Endothelial cell of umbilical vein (primary cell): ENCODE results near the gene PRSS57. TPM values are rescaled to one million over a fixed set of nuclear protein-coding genes. Genes with fewer than 3 reads are reported as not detected.

ENCODE experiments used
- BruUV-seq: library from RNA; stranded (reverse); fragments of 400-500 nt; replicated peaks from 2 replicates; lab custom pipeline; 2021; lab: Mats Ljungman, UMichigan
- CTCF ChIA-PET: fragments of 300-600, 350-600 bp; sonication (Branson Sonifier 250); formaldehyde crosslinking; loops from one replicate; lab custom pipeline; 2021; ENCODE audit warnings: antibody characterized with exemption, inconsistent platforms; lab: Charles Lee
- POLR2A ChIA-PET: fragments of 300-600, 350-600 bp; sonication (Branson Sonifier 250); formaldehyde crosslinking; loops from one replicate; lab custom pipeline; 2021; ENCODE audit warnings: antibody characterized with exemption, inconsistent platforms; lab: Charles Lee
- DNase-seq: peaks from one replicate; pipeline ENCODE4 v3.0.0-alpha.2; 2011; ENCODE audit warnings: low read depth, low spot score
- FAIRE-seq: peaks from 2 replicates; lab custom pipeline; 2011; peaks lifted over from hg19 to GRCh38; lab: Jason Lieb, UNC
- H2AFZ ChIP-seq: 2 replicates; pipeline ENCODE4 v1.6.0; 2012; ENCODE audit warnings: low read depth, low read length, control low read depth, inconsistent platforms
- H3K27ac ChIP-seq: 2 replicates; pipeline ENCODE4 v1.5.1; 2011; ENCODE audit warnings: low read depth, mild to moderate bottlenecking, control low read depth, low read length, moderate library complexity; ENCODE audit not compliant: insufficient read depth
- H3K27me3 ChIP-seq, 2 experiments: 2 replicates each; pipeline versions ENCODE4 v1.6.0 to v1.6.1; 2011; ENCODE audit warnings: low read length in 2 of 2, mixed read lengths in 1 of 2; ENCODE audit not compliant: control insufficient read depth in 2 of 2, insufficient read depth in 2 of 2
- H3K36me3 ChIP-seq, 2 experiments: 2 replicates in 1 of 2; 3 replicates in 1 of 2; pipeline ENCODE4 v1.5.1; 2011; ENCODE audit warnings: low read length in 2 of 2, mild to moderate bottlenecking in 1 of 2, moderate library complexity in 1 of 2; ENCODE audit not compliant: control insufficient read depth in 2 of 2, insufficient read depth in 2 of 2; ENCODE audit errors: extremely low read depth in 1 of 2
- H3K4me1 ChIP-seq: 3 replicates; pipeline ENCODE4 v1.5.1; 2011; ENCODE audit warnings: mild to moderate bottlenecking, low read length; ENCODE audit not compliant: control insufficient read depth, insufficient read depth; ENCODE audit errors: extremely low read depth
- H3K4me2 ChIP-seq: 2 replicates; pipeline ENCODE4 v1.6.1; 2011; ENCODE audit warnings: low read length, control low read depth, mixed read lengths; ENCODE audit not compliant: insufficient read depth
- H3K4me3 ChIP-seq, 3 experiments: fragments of 200-600 bp in 1 of 3; sonication (generic), shearing (Covaris generic) in 1 of 3; replicated peaks in 1 of 3; 2 replicates each; pipeline ENCODE4 v1.5.1; 2011 to 2016; ENCODE audit warnings: control low read depth in 3 of 3, low read length in 3 of 3, mild to moderate bottlenecking in 2 of 3, inconsistent platforms in 1 of 3, low read depth in 1 of 3, moderate library complexity in 1 of 3; ENCODE audit not compliant: insufficient read depth in 1 of 3
- H3K79me2 ChIP-seq: 2 replicates; pipeline ENCODE4 v1.6.0; 2012; ENCODE audit warnings: low read length, inconsistent platforms; ENCODE audit not compliant: control insufficient read depth, insufficient read depth
- H3K9ac ChIP-seq: replicated peaks from 2 replicates; pipeline ENCODE3; 2011; ENCODE audit warnings: low read length, control low read depth; ENCODE audit not compliant: insufficient read depth; ENCODE audit errors: extremely low read depth
- H3K9me1 ChIP-seq: replicated peaks from 3 replicates; pipeline ENCODE4 v1.6.0; 2011; ENCODE audit warnings: mild to moderate bottlenecking, low read length; ENCODE audit not compliant: control insufficient read depth, insufficient read depth; ENCODE audit errors: extremely low read depth
- H3K9me3 ChIP-seq: replicated peaks from 2 replicates; pipeline ENCODE4 v1.5.1; 2012; ENCODE audit warnings: low read length, inconsistent platforms; ENCODE audit not compliant: control insufficient read depth, insufficient read depth
- H4K20me1 ChIP-seq: replicated peaks from 2 replicates; pipeline ENCODE3; 2011; ENCODE audit warnings: mild to moderate bottlenecking, low read length; ENCODE audit not compliant: control insufficient read depth, insufficient read depth; ENCODE audit errors: extremely low read depth
- CTCF ChIP-seq, 2 donors: IDR thresholded peaks; 1 replicate in 1 of 2; 2 replicates in 1 of 2; pipeline ENCODE4 v1.5.1; 2011; ENCODE audit warnings: low read length in 2 of 2, mild to moderate bottlenecking in 2 of 2, moderate library complexity in 2 of 2, control low read depth in 1 of 2, inconsistent platforms in 1 of 2, low read depth in 1 of 2; ENCODE audit not compliant: insufficient read depth in 1 of 2; ENCODE audit errors: extremely low read depth in 1 of 2
- EZH2 ChIP-seq: IDR thresholded peaks from 2 replicates; pipeline ENCODE4 v1.6.1; 2012; ENCODE audit warnings: borderline replicate concordance, low read depth, mild to moderate bottlenecking, moderate library complexity, low read length, inconsistent platforms; ENCODE audit not compliant: severe bottlenecking
- FOS ChIP-seq: IDR thresholded peaks from 2 replicates; pipeline ENCODE4 v1.6.1; 2011; ENCODE audit warnings: mild to moderate bottlenecking, low read length, moderate library complexity, borderline replicate concordance; ENCODE audit not compliant: insufficient read depth
- GATA2 ChIP-seq: IDR thresholded peaks from 2 replicates; pipeline ENCODE4 v1.7.0; 2011; ENCODE audit warnings: low read depth, mild to moderate bottlenecking, moderate library complexity, mixed read lengths, low read length; ENCODE audit not compliant: insufficient read length, insufficient read depth
- JUN ChIP-seq: IDR thresholded peaks from 2 replicates; pipeline ENCODE4 v1.6.1; 2011; ENCODE audit warnings: borderline replicate concordance, low read depth; ENCODE audit not compliant: insufficient read length, insufficient read depth
- MYC ChIP-seq: IDR thresholded peaks from one replicate; pipeline ENCODE4 v1.6.1; 2011; ENCODE audit warnings: mild to moderate bottlenecking, low read depth, low read length
- POLR2A ChIP-seq: IDR thresholded peaks from 2 replicates; pipeline ENCODE4 v1.6.1; 2012; ENCODE audit warnings: low read depth, mild to moderate bottlenecking, control low read depth, low read length
- POLR2AphosphoS5 ChIP-seq: IDR thresholded peaks from 2 replicates; pipeline ENCODE4 v1.6.1; 2012; ENCODE audit warnings: low read depth, mild to moderate bottlenecking, control low read depth, low read length, moderate library complexity; ENCODE audit not compliant: insufficient read depth
- dilution Hi-C: fragments of 300-500 bp; cut with MboI; formaldehyde crosslinking; loops from one replicate; pipeline ENCODE4 v1.15.0; 2019; ENCODE audit warnings: low sequenced_read_pairs; ENCODE audit not compliant: extremely low pct_ligation_motif_present
- intact Hi-C: fragments of 100-400 bp; cut with micrococcal nuclease; formaldehyde crosslinking; loops from one replicate; pipeline ENCODE4 v1.10.0; 2022
- polyA plus RNA-seq, 4 experiments: library from polyadenylated mRNA; depleted of rRNA in 3 of 4; stranded (reverse) in 3 of 4; unstranded in 1 of 4; fragments of >200 nt; gene quantifications; 2 replicates each; pipeline versions ENCODE4 v1.2.1 to v1.2.3, GENCODE V29; 2011 to 2012; ENCODE audit warnings: missing spikeins in 1 of 4
- total RNA-seq: library from RNA; stranded (reverse); gene quantifications from 2 replicates; pipeline ENCODE4 v1.2.3, GENCODE V29; 2021
- TF ChIP-seq, protein P1 (sequence below): IDR thresholded peaks from 2 replicates; pipeline ENCODE4 v1.6.1; 2011; ENCODE audit not compliant: insufficient read depth, insufficient read length

The PRSS57 gene
- total and polyA plus RNA-seq, 2 donors (not counting 3 experiments of a cell fraction or from before 2014, with no cell fraction given): not detected

- no peak for FAIRE-seq
- Histone ChIP-seq H3K4me1 (peaks cover 4% of the 10 kb centered on the region), H4K20me1 (no peaks in the 10 kb centered on the region), H3K4me3 (no peak overlapping the region), H3K4me2 (no peak overlapping the region), H3K36me3 (peaks cover 4 to 12% of the 10 kb centered on the region in 2 experiments), H3K79me2 (no peaks in the 10 kb centered on the region), H3K27ac (no peak overlapping the region), H2AFZ (no peak overlapping the region), H3K27me3 (no peaks in the 10 kb centered on the region), H3K9me3 (no peaks in the 10 kb centered on the region), H3K9ac (no peak overlapping the region), H3K9me1 (no peaks in the 10 kb centered on the region)
- BruUV-seq: no TSS peak
- no peak for DNase-seq
- dilution Hi-C loops (no loop called here), intact Hi-C loops (no loop called here)
- POLR2A ChIA-PET: no interaction called here
- no peak for TF ChIP-seq GATA2
- no peak for TF ChIP-seq POLR2AphosphoS5
- no peak for TF ChIP-seq JUN
- CTCF ChIA-PET: no interaction called here
Measured at GRCh38 chr19:643736-644135, 51.5 kb downstream of the PRSS57 start.

DNA sequence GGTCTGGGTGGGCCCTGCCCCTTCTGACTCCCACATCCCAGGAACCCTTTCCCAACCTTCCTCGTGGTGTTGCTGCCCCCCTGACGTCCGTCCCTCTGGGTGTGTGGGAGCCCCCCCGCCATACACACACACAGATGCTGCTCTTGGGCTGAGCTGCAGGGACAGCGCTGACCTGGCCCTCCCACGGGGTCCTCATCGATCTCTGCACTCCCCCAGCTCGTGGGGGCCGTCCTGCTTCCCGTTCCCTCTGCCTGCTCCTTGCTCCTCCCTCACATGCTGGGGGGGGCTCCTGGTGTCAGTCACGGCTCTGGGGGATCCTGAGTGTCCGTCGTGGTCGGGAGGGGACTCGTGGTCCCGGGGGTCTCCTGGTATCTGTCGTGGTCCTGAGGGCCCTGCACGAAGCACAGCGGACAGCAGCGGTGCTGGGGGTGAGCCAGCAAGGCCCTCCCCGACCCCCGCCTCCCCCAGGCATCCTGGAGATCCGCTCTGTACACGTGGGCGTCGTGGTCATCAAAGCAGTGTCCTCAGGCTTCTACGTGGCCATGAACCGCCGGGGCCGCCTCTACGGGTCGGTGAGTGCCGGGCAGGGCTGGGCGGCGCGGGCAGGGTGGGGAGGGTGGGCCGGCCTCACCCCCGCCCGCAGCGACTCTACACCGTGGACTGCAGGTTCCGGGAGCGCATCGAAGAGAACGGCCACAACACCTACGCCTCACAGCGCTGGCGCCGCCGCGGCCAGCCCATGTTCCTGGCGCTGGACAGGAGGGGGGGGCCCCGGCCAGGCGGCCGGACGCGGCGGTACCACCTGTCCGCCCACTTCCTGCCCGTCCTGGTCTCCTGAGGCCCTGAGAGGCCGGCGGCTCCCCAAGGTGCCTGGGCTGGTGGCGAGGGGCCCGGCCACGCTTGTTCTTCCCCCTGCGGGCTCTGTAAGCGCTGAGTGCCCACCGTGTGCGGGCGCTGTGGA lies 52.2 kb downstream of the PRSS57 start:
- no peak overlapping the region for H3K4me2 ChIP-seq
- no peak overlapping the region for H2AFZ ChIP-seq
- ChIA-PET CTCF (no interaction called here), POLR2A (no interaction called here)
- no peak overlapping the region for H3K27ac ChIP-seq
- H3K4me3 ChIP-seq: no peak overlapping the region
- no peaks in the 10 kb centered on the region for H3K27me3 ChIP-seq
- BruUV-seq: no TSS peak
- no peaks in the 10 kb centered on the region for H4K20me1 ChIP-seq
- no peak for TF ChIP-seq POLR2AphosphoS5
- TF ChIP-seq MYC: no peak
- no peak for TF ChIP-seq FOS
- TF ChIP-seq GATA2: no peak
- TF ChIP-seq, protein P1, sequence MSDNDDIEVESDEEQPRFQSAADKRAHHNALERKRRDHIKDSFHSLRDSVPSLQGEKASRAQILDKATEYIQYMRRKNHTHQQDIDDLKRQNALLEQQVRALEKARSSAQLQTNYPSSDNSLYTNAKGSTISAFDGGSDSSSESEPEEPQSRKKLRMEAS: no peak
- no peak for TF ChIP-seq POLR2A
- TF ChIP-seq CTCF (IDR thresholded peaks at IDR 0.05; ENCODE audit: extremely low read depth in 1 of 2, insufficient read depth in 1 of 2, low read depth in 1 of 2, low read length in 2 of 2): no peak
- TF ChIP-seq JUN: no peak
- TF ChIP-seq EZH2: no peak
- DNase-seq (no peak), FAIRE-seq (no peak)
- no peaks in the 10 kb centered on the region for H3K79me2 ChIP-seq
- H3K36me3 ChIP-seq: peaks cover 4 to 9% of the 10 kb centered on the region in 2 experiments
- H3K9me1 ChIP-seq: no peaks in the 10 kb centered on the region
- dilution Hi-C loops: no loop called here
- no peaks in the 10 kb centered on the region for H3K9me3 ChIP-seq
- intact Hi-C loops: no loop called here
- peaks cover 4% of the 10 kb centered on the region for H3K4me1 ChIP-seq
- no peak overlapping the region for H3K9ac ChIP-seq
